SK-N-MC (cell line): ENCODE results near the gene SEC23A.
"Not testable (repeated sequence)": the region's sequence is repeated elsewhere in the genome, so short reads cannot be mapped to it uniquely, and the experiment has no call there.

ENCODE experiments used
- EZH2 ChIP-seq: fragments of 200-600 bp; sonication (generic); IDR thresholded peaks from one replicate; pipeline ENCODE4 v1.6.1; 2017; ENCODE audit warnings: antibody characterized with exemption
- POLR2AphosphoS5 ChIP-seq: IDR thresholded peaks from 2 replicates; pipeline ENCODE4 v1.6.1; 2012; ENCODE audit warnings: mild to moderate bottlenecking, low read depth, low read length, borderline replicate concordance

DNA sequence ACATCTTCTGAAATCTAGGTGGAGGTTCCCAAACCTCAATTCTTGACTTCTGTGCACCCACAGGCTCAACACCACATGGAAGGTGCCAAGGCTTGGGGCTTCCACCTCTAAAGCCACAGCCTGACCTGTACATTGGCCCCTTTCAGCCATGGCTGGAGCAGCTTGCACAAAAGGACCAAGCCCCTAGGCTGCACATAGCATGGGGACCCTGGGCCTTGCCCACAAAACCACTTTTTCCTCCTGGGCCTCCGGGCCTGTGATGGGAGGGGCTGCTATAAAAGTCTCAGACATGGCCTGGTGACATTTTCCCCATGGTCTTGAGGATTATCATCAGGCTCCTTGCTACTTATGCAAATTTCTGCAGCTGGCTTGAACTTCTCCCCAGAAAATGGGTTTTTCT, 38.6 kb upstream of the SEC23A start:
- not testable (repeated sequence) for TF ChIP-seq POLR2AphosphoS5, EZH2
